HG03354 (cell line): ENCODE data around the gene TMEM151A.
"Not testable (repeated sequence)": the region's sequence is repeated elsewhere in the genome, so short reads cannot be mapped to it uniquely, and the experiment has no call there.

Experiments
- ATAC-seq: cut with Tn5 transposase; IDR thresholded peaks from one replicate; pipeline ENCODE4 v1.9.1; 2021; ENCODE audit warnings: mild to moderate bottlenecking; ENCODE audit not compliant: unreplicated experiment, poor library complexity, severe bottlenecking

TMEM151A gene

GRCh38 chr11:66294626-66295620 lies 3.2 kb downstream of the TMEM151A start:
- no peak for ATAC-seq

- no peak for ATAC-seq
Measured at GRCh38 chr11:66297610-66298009, 5.9 kb downstream of the TMEM151A start.

- ATAC-seq, result no peak
Measured at GRCh38 chr11:66299186-66299585, 7.5 kb downstream of the TMEM151A start.

GRCh38 chr11:66302656-66303055 lies 11.0 kb downstream of the TMEM151A start:
- no peak for ATAC-seq

GRCh38 chr11:66309475-66309874 lies 17.8 kb downstream of the TMEM151A start:
- no peak for ATAC-seq

- ATAC-seq, result no peak
Measured at GRCh38 chr11:66310324-66310723, 18.6 kb downstream of the TMEM151A start.

- not testable (repeated sequence) for ATAC-seq
Measured at GRCh38 chr11:66310803-66311440, 19.2 kb downstream of the TMEM151A start.

GRCh38 chr11:66311470-66311964 lies 19.8 kb downstream of the TMEM151A start:
- ATAC-seq, result no peak

GRCh38 chr11:66311965-66312548 lies 20.4 kb downstream of the TMEM151A start:
- peak; percentile 76 for ATAC-seq

GRCh38 chr11:66312549-66313320 lies 21.0 kb downstream of the TMEM151A start:
- peak; percentile 58 for ATAC-seq

GRCh38 chr11:66313321-66314185 lies 21.9 kb downstream of the TMEM151A start:
- no peak for ATAC-seq

- no peak for ATAC-seq
Measured at GRCh38 chr11:66314186-66314501, 22.4 kb downstream of the TMEM151A start.

- ATAC-seq, result no peak
Measured at GRCh38 chr11:66314561-66315497, 23.1 kb downstream of the TMEM151A start.

GRCh38 chr11:66315498-66315885 lies 23.8 kb downstream of the TMEM151A start:
- ATAC-seq, result no peak

GRCh38 chr11:66315921-66316811 lies 24.5 kb downstream of the TMEM151A start:
- ATAC-seq, result no peak

GRCh38 chr11:66316849-66317251 lies 25.2 kb downstream of the TMEM151A start, which contains the start of gene CD248:
CD248 (minus strand) TSS chr11:66317044; CDS start chr11:66317027, 17 bp downstream.
- no peak for ATAC-seq

- no peak for ATAC-seq
Measured at GRCh38 chr11:66317322-66317722, 25.6 kb downstream of the TMEM151A start.
